Osteoblast (primary cell): ENCODE data around the gene SEMA4A. TPM values are rescaled to one million over a fixed set of nuclear protein-coding genes. Genes with fewer than 3 reads are reported as not detected.
"Not testable (repeated sequence)": the region's sequence is repeated elsewhere in the genome, so short reads cannot be mapped to it uniquely, and the experiment has no call there.

ENCODE experiments used
- DNase-seq: peaks from one replicate; pipeline ENCODE4 v3.0.0; 2011; ENCODE audit warnings: low spot score, mixed read lengths; ENCODE audit not compliant: insufficient read length; ENCODE audit errors: missing footprints
- H2AFZ ChIP-seq: 2 replicates; pipeline ENCODE4 v1.6.0; 2011; ENCODE audit warnings: mild to moderate bottlenecking, low read length
- H3K27ac ChIP-seq: 2 replicates; pipeline ENCODE4 v1.5.1; 2011; ENCODE audit warnings: mild to moderate bottlenecking, low read depth, low read length, moderate library complexity
- H3K27me3 ChIP-seq: 2 replicates; pipeline ENCODE4 v1.6.0; 2012; ENCODE audit warnings: mild to moderate bottlenecking, control low read depth, inconsistent platforms, low read length, moderate library complexity; ENCODE audit not compliant: insufficient read depth
- H3K36me3 ChIP-seq: 2 replicates; pipeline ENCODE4 v1.5.1; 2011; ENCODE audit warnings: mild to moderate bottlenecking, low read length, control low read depth, moderate library complexity; ENCODE audit not compliant: insufficient read depth
- H3K4me1 ChIP-seq: 2 replicates; pipeline ENCODE4 v1.5.1; 2011; ENCODE audit warnings: mild to moderate bottlenecking, low read length, control low read depth, moderate library complexity; ENCODE audit not compliant: insufficient read depth
- H3K4me2 ChIP-seq: 2 replicates; pipeline ENCODE4 v1.6.0; 2011; ENCODE audit warnings: mild to moderate bottlenecking, low read length; ENCODE audit not compliant: insufficient read depth
- H3K4me3 ChIP-seq: fragments of 200-600 bp; sonication (generic); 3 replicates; pipeline ENCODE4 v1.5.1; 2012; ENCODE audit warnings: mild to moderate bottlenecking, low read length, inconsistent platforms; ENCODE audit not compliant: insufficient read depth
- H3K79me2 ChIP-seq: 2 replicates; pipeline ENCODE4 v1.6.0; 2012; ENCODE audit warnings: mild to moderate bottlenecking, low read length, control low read depth, inconsistent platforms; ENCODE audit not compliant: insufficient read depth
- H3K9me3 ChIP-seq: 2 replicates; pipeline ENCODE4 v1.5.1; 2011; ENCODE audit warnings: low read depth, low read length, control low read depth
- H4K20me1 ChIP-seq: 2 replicates; pipeline ENCODE4 v1.6.0; 2012; ENCODE audit warnings: mild to moderate bottlenecking, low read length, control low read depth; ENCODE audit not compliant: insufficient read depth
- total RNA-seq: library from RNA; depleted of rRNA; stranded (reverse); fragments of >200 nt; gene quantifications from 2 replicates; pipeline ENCODE4 v1.2.3, GENCODE V29; 2012
- TF ChIP-seq, protein P1 (sequence below): IDR thresholded peaks from 2 replicates; pipeline ENCODE4 v1.5.1; 2011; ENCODE audit warnings: mild to moderate bottlenecking, low read depth, low read length, moderate library complexity; ENCODE audit errors: extremely low read depth

Gene SEMA4A
- total RNA-seq, 1 donor: 1.8 TPM

DNA sequence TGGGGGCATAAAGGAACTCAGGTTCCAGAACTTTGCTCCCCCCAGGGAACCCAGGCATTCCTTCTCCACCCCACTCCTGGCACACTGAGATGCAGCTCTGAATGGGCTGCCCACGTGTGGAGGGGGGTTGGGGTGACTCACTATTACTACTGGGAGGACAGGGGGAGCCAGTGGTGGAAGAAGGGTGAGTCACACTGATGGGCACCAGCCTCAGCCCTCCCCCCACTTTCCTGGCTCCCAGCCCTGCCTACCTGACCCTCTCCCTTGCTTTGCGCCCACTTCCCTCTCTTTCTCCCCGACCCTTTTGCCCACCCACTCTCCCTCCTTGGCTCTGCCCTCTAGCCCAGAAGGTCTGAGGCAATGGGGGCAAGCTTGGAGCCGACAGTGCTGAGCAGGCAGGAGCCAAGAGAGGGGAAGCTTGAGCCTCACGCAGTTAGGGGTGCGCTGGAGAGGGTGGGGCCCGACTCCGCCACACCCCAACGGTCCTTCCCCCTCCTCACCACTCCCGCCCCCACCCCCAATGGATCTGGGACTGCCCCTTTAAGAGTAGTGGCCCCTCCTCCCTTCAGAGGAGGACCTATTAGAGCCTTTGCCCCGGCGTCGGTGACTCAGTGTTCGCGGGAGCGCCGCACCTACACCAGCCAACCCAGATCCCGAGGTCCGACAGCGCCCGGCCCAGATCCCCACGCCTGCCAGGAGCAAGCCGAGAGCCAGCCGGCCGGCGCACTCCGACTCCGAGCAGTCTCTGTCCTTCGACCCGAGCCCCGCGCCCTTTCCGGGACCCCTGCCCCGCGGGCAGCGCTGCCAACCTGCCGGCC is 39.1 kb upstream of the SEMA4A start, which contains the start of gene LMNA:
LMNA (plus strand) TSS at position 611 of the 818 bp plus-strand sequence. CDS start 208 bp downstream, outside the sequence.
- TF ChIP-seq, protein P1, sequence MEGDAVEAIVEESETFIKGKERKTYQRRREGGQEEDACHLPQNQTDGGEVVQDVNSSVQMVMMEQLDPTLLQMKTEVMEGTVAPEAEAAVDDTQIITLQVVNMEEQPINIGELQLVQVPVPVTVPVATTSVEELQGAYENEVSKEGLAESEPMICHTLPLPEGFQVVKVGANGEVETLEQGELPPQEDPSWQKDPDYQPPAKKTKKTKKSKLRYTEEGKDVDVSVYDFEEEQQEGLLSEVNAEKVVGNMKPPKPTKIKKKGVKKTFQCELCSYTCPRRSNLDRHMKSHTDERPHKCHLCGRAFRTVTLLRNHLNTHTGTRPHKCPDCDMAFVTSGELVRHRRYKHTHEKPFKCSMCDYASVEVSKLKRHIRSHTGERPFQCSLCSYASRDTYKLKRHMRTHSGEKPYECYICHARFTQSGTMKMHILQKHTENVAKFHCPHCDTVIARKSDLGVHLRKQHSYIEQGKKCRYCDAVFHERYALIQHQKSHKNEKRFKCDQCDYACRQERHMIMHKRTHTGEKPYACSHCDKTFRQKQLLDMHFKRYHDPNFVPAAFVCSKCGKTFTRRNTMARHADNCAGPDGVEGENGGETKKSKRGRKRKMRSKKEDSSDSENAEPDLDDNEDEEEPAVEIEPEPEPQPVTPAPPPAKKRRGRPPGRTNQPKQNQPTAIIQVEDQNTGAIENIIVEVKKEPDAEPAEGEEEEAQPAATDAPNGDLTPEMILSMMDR: no peak

DNA sequence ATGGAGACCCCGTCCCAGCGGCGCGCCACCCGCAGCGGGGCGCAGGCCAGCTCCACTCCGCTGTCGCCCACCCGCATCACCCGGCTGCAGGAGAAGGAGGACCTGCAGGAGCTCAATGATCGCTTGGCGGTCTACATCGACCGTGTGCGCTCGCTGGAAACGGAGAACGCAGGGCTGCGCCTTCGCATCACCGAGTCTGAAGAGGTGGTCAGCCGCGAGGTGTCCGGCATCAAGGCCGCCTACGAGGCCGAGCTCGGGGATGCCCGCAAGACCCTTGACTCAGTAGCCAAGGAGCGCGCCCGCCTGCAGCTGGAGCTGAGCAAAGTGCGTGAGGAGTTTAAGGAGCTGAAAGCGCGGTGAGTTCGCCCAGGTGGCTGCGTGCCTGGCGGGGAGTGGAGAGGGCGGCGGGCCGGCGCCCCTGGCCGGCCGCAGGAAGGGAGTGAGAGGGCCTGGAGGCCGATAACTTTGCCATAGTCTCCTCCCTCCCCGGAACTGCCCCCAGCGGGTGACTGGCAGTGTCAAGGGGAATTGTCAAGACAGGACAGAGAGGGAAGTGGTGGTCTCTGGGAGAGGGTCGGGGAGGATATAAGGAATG is 38.4 kb upstream of the SEMA4A start:
- Histone ChIP-seq H3K36me3 (peaks cover 13% of the 10 kb centered on the region), H3K4me3 (peak overlapping the region; percentile 99), H3K4me2 (peak overlapping the region; percentile 84), H2AFZ (no peak overlapping the region), H3K27me3 (no peaks in the 10 kb centered on the region), H3K27ac (peak overlapping the region; percentile 98), H3K79me2 (peaks cover 67% of the 10 kb centered on the region), H3K9me3 (no peaks in the 10 kb centered on the region), H3K4me1 (peaks cover 55% of the 10 kb centered on the region), H4K20me1 (peaks cover 41% of the 10 kb centered on the region)
- peak; percentile 77 for DNase-seq
- TF ChIP-seq, protein P1: no peak

More for the DNA sequence above, 39.1 kb upstream of the SEMA4A start, which contains the start of gene LMNA:
- Histone ChIP-seq H3K4me2 (peak within 1 kb of the TSS; percentile 92), H3K79me2 (peaks cover 60% of the 10 kb centered on the region), H3K27me3 (no peaks in the 10 kb centered on the region), H3K36me3 (peaks cover 10% of the 10 kb centered on the region), H3K4me3 (peak within 1 kb of the TSS; percentile 99), H3K27ac (peak within 1 kb of the TSS; percentile 98), H3K4me1 (peaks cover 48% of the 10 kb centered on the region), H4K20me1 (peaks cover 37% of the 10 kb centered on the region), H3K9me3 (no peaks in the 10 kb centered on the region), H2AFZ (peak within 1 kb of the TSS; percentile 43)
- DNase-seq: peak; percentile 98

DNA sequence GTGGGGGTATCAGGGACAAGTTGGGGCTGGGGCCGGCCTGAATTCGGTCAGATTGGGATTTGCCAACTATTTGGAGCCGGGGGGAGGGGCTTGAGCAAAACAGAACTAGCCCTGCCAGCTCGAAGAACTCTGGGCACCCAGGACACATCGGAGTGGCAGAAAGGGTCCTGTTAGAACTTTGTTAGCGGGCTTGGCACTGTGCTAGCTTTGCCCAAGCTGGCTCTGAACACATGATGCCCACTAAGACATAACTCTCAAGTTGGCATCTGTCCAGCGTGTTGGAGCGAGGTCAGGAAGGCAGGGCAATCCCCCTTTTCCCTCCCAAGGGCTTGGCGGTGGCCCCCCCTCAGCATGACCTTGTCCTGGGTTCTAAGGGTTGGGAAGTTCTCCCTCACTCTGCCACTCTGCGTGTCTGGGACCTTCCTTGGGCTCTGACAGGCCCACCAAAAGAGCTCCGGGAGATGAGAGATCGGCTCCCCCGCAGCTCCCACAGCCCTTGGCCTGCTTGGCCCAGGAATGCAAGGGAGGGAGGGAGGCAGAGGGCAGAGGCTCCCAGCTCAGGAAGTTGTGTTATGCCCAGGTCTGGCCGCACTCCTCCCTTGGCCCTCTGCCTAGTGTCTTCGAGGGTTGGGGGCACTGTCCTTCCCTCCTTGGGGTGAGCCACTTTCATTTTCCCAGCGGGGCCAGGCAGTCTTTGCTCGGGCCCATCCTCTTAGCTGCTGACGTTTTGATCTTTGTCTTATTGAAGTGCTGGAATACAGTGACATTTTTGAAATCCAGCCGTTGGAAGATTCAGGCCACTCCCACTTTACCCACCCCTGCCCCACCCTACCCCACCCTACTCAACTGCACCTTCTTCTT is 37.6 kb upstream of the SEMA4A start:
- H3K27me3 ChIP-seq: no peaks in the 10 kb centered on the region
- H4K20me1 ChIP-seq: peaks cover 48% of the 10 kb centered on the region
- peak overlapping the region; percentile 98 for H3K27ac ChIP-seq
- no peaks in the 10 kb centered on the region for H3K9me3 ChIP-seq
- no peak overlapping the region for H2AFZ ChIP-seq
- peak overlapping the region; percentile 99 for H3K4me3 ChIP-seq
- H3K4me2 ChIP-seq: peak overlapping the region; percentile 84
- peaks cover 74% of the 10 kb centered on the region for H3K79me2 ChIP-seq
- TF ChIP-seq, protein P1: no peak
- H3K4me1 ChIP-seq: peaks cover 63% of the 10 kb centered on the region
- no peak for DNase-seq
- H3K36me3 ChIP-seq: peaks cover 20% of the 10 kb centered on the region

DNA sequence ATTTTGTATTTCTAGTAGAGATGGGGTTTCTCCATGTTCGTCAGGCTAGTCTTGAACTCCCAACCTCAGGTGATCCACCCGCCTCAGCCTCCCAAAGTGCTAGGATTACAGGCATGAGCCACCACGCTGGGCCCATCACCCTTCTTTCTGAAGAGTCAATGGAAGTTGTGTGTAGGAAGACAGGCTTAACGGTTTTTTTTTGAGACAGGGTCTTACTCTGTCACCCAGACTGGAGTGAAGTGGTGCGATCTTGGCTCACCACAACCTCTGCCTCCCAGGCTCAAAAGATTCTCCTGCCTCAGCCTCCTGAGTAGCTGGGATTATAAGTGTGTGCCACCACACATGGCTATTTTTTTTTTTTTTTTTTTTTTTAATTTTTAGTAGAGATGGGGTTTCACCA is 36.7 kb upstream of the SEMA4A start:
- H3K36me3 ChIP-seq: peaks cover 23% of the 10 kb centered on the region
- not testable (repeated sequence) for H2AFZ ChIP-seq, DNase-seq, H3K27me3 ChIP-seq, H3K9me3 ChIP-seq
- peaks cover 84% of the 10 kb centered on the region for H3K79me2 ChIP-seq
- H3K4me1 ChIP-seq: peaks cover 68% of the 10 kb centered on the region
- H3K4me3 ChIP-seq: peak overlapping the region; percentile 99
- H3K27ac ChIP-seq: peak overlapping the region; percentile 98
- peak overlapping the region; percentile 84 for H3K4me2 ChIP-seq
- peaks cover 56% of the 10 kb centered on the region for H4K20me1 ChIP-seq
